GM18519 (cell line): ENCODE data around the gene ADD1.
"Not testable (repeated sequence)": the region's sequence is repeated elsewhere in the genome, so short reads cannot be mapped to it uniquely, and the experiment has no call there.

ENCODE experiments used
- ATAC-seq: cut with Tn5 transposase; IDR thresholded peaks from one replicate; pipeline ENCODE4 v1.9.1; 2021; ENCODE audit warnings: mild to moderate bottlenecking, moderate library complexity; ENCODE audit not compliant: unreplicated experiment, low FRiP score

Gene ADD1

GRCh38 chr4:2940267-2941137 lies 96.9 kb downstream of the ADD1 start:
- no peak for ATAC-seq

- ATAC-seq, result no peak
Observed at GRCh38 chr4:2941138-2942036, 97.7 kb downstream of the ADD1 start.

- ATAC-seq, result no peak
Observed at GRCh38 chr4:2942037-2942531, 98.4 kb downstream of the ADD1 start.

GRCh38 chr4:2942532-2943363 lies 99.1 kb downstream of the ADD1 start:
- ATAC-seq, result no peak

GRCh38 chr4:2943364-2944090 lies 99.9 kb downstream of the ADD1 start:
- no peak for ATAC-seq

- ATAC-seq, result no peak
Observed at GRCh38 chr4:2944091-2944482, 100.4 kb downstream of the ADD1 start.

GRCh38 chr4:2944586-2945526 lies 101.2 kb downstream of the ADD1 start:
- no peak for ATAC-seq

GRCh38 chr4:2945619-2946604 lies 102.3 kb downstream of the ADD1 start:
- not testable (repeated sequence) for ATAC-seq

- no peak for ATAC-seq
Observed at GRCh38 chr4:2946812-2947600, 103.4 kb downstream of the ADD1 start.

- no peak for ATAC-seq
Observed at GRCh38 chr4:2947926-2948325, 104.3 kb downstream of the ADD1 start.

GRCh38 chr4:2948895-2949781 lies 105.5 kb downstream of the ADD1 start:
- no peak for ATAC-seq

GRCh38 chr4:2949782-2950125 lies 106.1 kb downstream of the ADD1 start:
- ATAC-seq, result no peak

- no peak for ATAC-seq
Observed at GRCh38 chr4:2950221-2950989, 106.8 kb downstream of the ADD1 start.

GRCh38 chr4:2953496-2953895 lies 109.9 kb downstream of the ADD1 start:
- no peak for ATAC-seq
